ENCODE measurements around the gene XRCC2. TPM values are rescaled to one million over a fixed set of nuclear protein-coding genes. Genes with fewer than 3 reads are reported as not detected.

Gene XRCC2
- total RNA-seq, 2 donors from 2014 or later = 0.14 to 0.49 TPM

GRCh38 chr7:152615031-152615741, 60.8 kb downstream of the XRCC2 start:
- no peak for DNase-seq (ENCODE audit: low spot score)
- no peaks in the 10 kb centered on the region for H3K9me3 ChIP-seq
- ATAC-seq (ENCODE audit: insufficient number of reproducible peaks, low FRiP score, low read depth) = no peak

GRCh38 chr7:152608656-152609055, 67.3 kb downstream of the XRCC2 start:
- no peak for DNase-seq (ENCODE audit: low spot score)

More at GRCh38 chr7:152615031-152615741, 60.8 kb downstream of the XRCC2 start:
- Histone ChIP-seq H3K27me3 (replicated peaks; ENCODE audit: insufficient read depth) (no peaks in the 10 kb centered on the region), H3K4me3 (peak overlapping the region; percentile 25), H3K36me3 (no peaks in the 10 kb centered on the region), H3K27ac (no peak overlapping the region), H3K4me1 (ENCODE audit: control insufficient read depth in 1 of 2, low read depth in 2 of 2) (peaks cover 0 to 7% of the 10 kb centered on the region in 2 donors)
- TF ChIP-seq CTCF (IDR thresholded peaks at IDR 0.05) = no peak

GRCh38 chr7:152608208-152608607, 67.7 kb downstream of the XRCC2 start:
- H3K36me3 ChIP-seq = no peaks in the 10 kb centered on the region
- DNase-seq (ENCODE audit: low spot score) (no peak), ATAC-seq (ENCODE audit: insufficient number of reproducible peaks, low FRiP score, low read depth) (no peak)
- H3K9me3 ChIP-seq = no peaks in the 10 kb centered on the region
- no peak overlapping the region for H3K27ac ChIP-seq
- H3K4me1 ChIP-seq (ENCODE audit: control insufficient read depth in 1 of 2, low read depth in 2 of 2) = no peaks in the 10 kb centered on the region
- no peaks in the 10 kb centered on the region for H3K27me3 ChIP-seq (replicated peaks; ENCODE audit: insufficient read depth)
- H3K4me3 ChIP-seq = no peak overlapping the region
- no peak for TF ChIP-seq CTCF (IDR thresholded peaks at IDR 0.05)

More at GRCh38 chr7:152608656-152609055, 67.3 kb downstream of the XRCC2 start:
- H3K9me3 ChIP-seq = no peaks in the 10 kb centered on the region
- ATAC-seq (ENCODE audit: insufficient number of reproducible peaks, low FRiP score, low read depth) = no peak
- H3K27me3 ChIP-seq (replicated peaks; ENCODE audit: insufficient read depth) = no peaks in the 10 kb centered on the region
- no peak overlapping the region for H3K27ac ChIP-seq
- H3K4me1 ChIP-seq (ENCODE audit: control insufficient read depth in 1 of 2, low read depth in 2 of 2) = no peaks in the 10 kb centered on the region
- no peak for TF ChIP-seq CTCF (IDR thresholded peaks at IDR 0.05)
- no peaks in the 10 kb centered on the region for H3K36me3 ChIP-seq
- no peak overlapping the region for H3K4me3 ChIP-seq

GRCh38 chr7:152607007-152607406, 68.9 kb downstream of the XRCC2 start:
- H3K9me3 ChIP-seq = no peaks in the 10 kb centered on the region
- no peak overlapping the region for H3K27ac ChIP-seq
- no peaks in the 10 kb centered on the region for H3K4me1 ChIP-seq (ENCODE audit: control insufficient read depth in 1 of 2, low read depth in 2 of 2)
- ATAC-seq (ENCODE audit: insufficient number of reproducible peaks, low FRiP score, low read depth) (no peak), DNase-seq (ENCODE audit: low spot score) (no peak)
- no peaks in the 10 kb centered on the region for H3K36me3 ChIP-seq
- no peak overlapping the region for H3K4me3 ChIP-seq
- no peak for TF ChIP-seq CTCF (IDR thresholded peaks at IDR 0.05)
- H3K27me3 ChIP-seq (replicated peaks; ENCODE audit: insufficient read depth) = no peaks in the 10 kb centered on the region

GRCh38 chr7:152602962-152603361, 73.0 kb downstream of the XRCC2 start:
- H3K36me3 ChIP-seq = no peaks in the 10 kb centered on the region
- no peak for ATAC-seq (ENCODE audit: insufficient number of reproducible peaks, low FRiP score, low read depth)
- no peak overlapping the region for H3K27ac ChIP-seq

More at GRCh38 chr7:152602962-152603361, 73.0 kb downstream of the XRCC2 start:
- no peak for DNase-seq (ENCODE audit: low spot score)
- Histone ChIP-seq H3K4me1 (ENCODE audit: control insufficient read depth in 1 of 2, low read depth in 2 of 2) (no peaks in the 10 kb centered on the region), H3K9me3 (no peaks in the 10 kb centered on the region), H3K4me3 (no peak overlapping the region), H3K27me3 (replicated peaks; ENCODE audit: insufficient read depth) (no peaks in the 10 kb centered on the region)
- no peak for TF ChIP-seq CTCF (IDR thresholded peaks at IDR 0.05)
